HepG2 (cell line): Measurements from ENCODE around the gene GAS5. TPM values are rescaled to one million over a fixed set of nuclear protein-coding genes. Genes with fewer than 3 reads are reported as not detected.
A peak's percentile ranks its signal among the peaks of the same experiment; 100 is the strongest.

Source experiments
- ATAC-seq: fragments of 200-7000 bp; cut with Tn5 transposase; 3 replicates; pipeline ENCODE4 v1.9.1; 2020; ENCODE audit warnings: mild to moderate bottlenecking, moderate library complexity
- Bru-seq: library from RNA; stranded (reverse); fragments of 400-500 nt; gene quantifications from one replicate; lab custom pipeline; 2021; lab: Mats Ljungman, UMichigan
- BruChase-seq, 2 experiments: library from RNA; stranded (reverse); fragments of 400-500 nt; gene quantifications; one replicate each; lab custom pipeline; 2021; lab: Mats Ljungman, UMichigan
- BruUV-seq: library from RNA; stranded (reverse); fragments of 400-500 nt; replicated peaks from 2 replicates; lab custom pipeline; 2021; lab: Mats Ljungman, UMichigan
- CTCF ChIA-PET: fragments of 300-600 bp; formaldehyde crosslinking; extraction: SDS; loops from one replicate; lab custom pipeline; 2021; ENCODE audit warnings: low total read pairs, inconsistent platforms, low intra/inter-chr PET ratio; lab: Yijun Ruan, JAX
- POLR2A ChIA-PET: fragments of 350-600 bp; sonication (Branson Sonifier 250); formaldehyde crosslinking; loops from one replicate; lab custom pipeline; 2020; ENCODE audit warnings: antibody characterized with exemption, inconsistent platforms; lab: Yijun Ruan, JAX
- DNase-seq: peaks from one replicate; pipeline ENCODE4 v3.0.0-alpha.2; 2015; ENCODE audit warnings: low spot score
- FAIRE-seq: peaks from 3 replicates; lab custom pipeline; 2011; peaks lifted over from hg19 to GRCh38; lab: Jason Lieb, UNC
- H2AFZ ChIP-seq: one replicate; pipeline ENCODE4 v1.6.1; 2011; ENCODE audit warnings: low read length, inconsistent platforms
- H3K27ac ChIP-seq: fragments of 300-600 bp; 3 replicates; pipeline ENCODE4 v1.8.0; 2011; ENCODE audit warnings: mixed run types, mild to moderate bottlenecking, mixed read lengths, low read length, inconsistent platforms; ENCODE audit not compliant: insufficient read depth; ENCODE audit errors: extremely low read length
- H3K27me3 ChIP-seq, 2 experiments: fragments of 200-600 bp in 1 of 2; 2 replicates in 1 of 2; 3 replicates in 1 of 2; pipeline versions ENCODE4 v1.6.0 to v1.8.0; 2011; ENCODE audit warnings: low read length in 2 of 2, mild to moderate bottlenecking in 2 of 2, moderate library complexity in 2 of 2, inconsistent platforms in 1 of 2; ENCODE audit not compliant: insufficient read depth in 2 of 2, control insufficient read depth in 1 of 2
- H3K36me3 ChIP-seq, 2 experiments: fragments of 200-600 bp in 1 of 2; replicated peaks in 1 of 2; 2 replicates in 1 of 2; 3 replicates in 1 of 2; pipeline versions ENCODE4 v1.5.1 to v1.8.0; 2011; ENCODE audit warnings: low read length in 2 of 2, inconsistent platforms in 1 of 2; ENCODE audit not compliant: insufficient read depth in 2 of 2, control insufficient read depth in 1 of 2
- H3K4me1 ChIP-seq: 2 replicates; pipeline ENCODE4 v1.5.1; 2012; ENCODE audit warnings: low read length, inconsistent platforms; ENCODE audit not compliant: insufficient read depth
- H3K4me2 ChIP-seq: 2 replicates; pipeline ENCODE4 v1.6.0; 2011; ENCODE audit warnings: low read depth, low read length, inconsistent platforms
- H3K4me3 ChIP-seq, 3 experiments: fragments of 200-600 bp in 1 of 3; sonication (generic), shearing (Covaris generic) in 1 of 3; replicated peaks in 1 of 3; 2 replicates each; pipeline ENCODE4 v1.5.1; 2011 to 2016; ENCODE audit warnings: low read length in 3 of 3, inconsistent platforms in 2 of 3, low read depth in 2 of 3, mild to moderate bottlenecking in 2 of 3, control low read depth in 1 of 3, mixed read lengths in 1 of 3; ENCODE audit not compliant: insufficient read depth in 1 of 3
- H3K79me2 ChIP-seq: one replicate; pipeline ENCODE4 v1.6.1; 2011; ENCODE audit warnings: low read length, inconsistent platforms; ENCODE audit not compliant: insufficient read depth
- H3K9ac ChIP-seq: 2 replicates; pipeline ENCODE4 v1.6.0; 2011; ENCODE audit warnings: mild to moderate bottlenecking, low read depth, low read length, inconsistent platforms; ENCODE audit not compliant: insufficient read depth
- H3K9me3 ChIP-seq: 2 replicates; pipeline ENCODE4 v1.5.1; 2012; ENCODE audit warnings: mild to moderate bottlenecking, low read length
- H4K20me1 ChIP-seq: 2 replicates; pipeline ENCODE4 v1.6.0; 2011; ENCODE audit warnings: inconsistent platforms, mild to moderate bottlenecking, low read length, moderate library complexity; ENCODE audit not compliant: insufficient read depth
- BRF2 ChIP-seq: sonication (generic); formaldehyde crosslinking; IDR thresholded peaks from 2 replicates; pipeline ENCODE4 v1.8.1; 2022; ENCODE audit warnings: mild to moderate bottlenecking, missing genetic modification reagents
- HNRNPK ChIP-seq: fragments of 200-400 bp; formaldehyde crosslinking; IDR thresholded peaks from 2 replicates; pipeline ENCODE4 v1.6.1; 2018; ENCODE audit warnings: low read length, low read depth, moderate library complexity, mild to moderate bottlenecking; ENCODE audit not compliant: poor library complexity, severe bottlenecking
- NFE2L1 ChIP-seq: sonication (generic); formaldehyde crosslinking; IDR thresholded peaks from 2 replicates; pipeline ENCODE4 v1.4.0; 2020; ENCODE audit warnings: missing genetic modification reagents, mild to moderate bottlenecking, borderline replicate concordance
- SALL2 ChIP-seq: sonication (generic); formaldehyde crosslinking; IDR thresholded peaks from 2 replicates; pipeline ENCODE4 v1.8.1; 2023; ENCODE audit warnings: mild to moderate bottlenecking, missing genetic modification reagents, inconsistent platforms
- ZFP36L1 ChIP-seq: sonication (generic); formaldehyde crosslinking; IDR thresholded peaks from 2 replicates; pipeline ENCODE4 v1.8.0; 2022; ENCODE audit warnings: mild to moderate bottlenecking, missing genetic modification reagents, moderate library complexity
- ZNF143 ChIP-seq: sonication (generic); formaldehyde crosslinking; IDR thresholded peaks from 2 replicates; pipeline ENCODE4 v1.4.0; 2020; ENCODE audit warnings: missing genetic modification reagents
- ZNF33B ChIP-seq: sonication (generic); formaldehyde crosslinking; IDR thresholded peaks from 2 replicates; pipeline ENCODE4 v1.5.1; 2020; ENCODE audit warnings: mild to moderate bottlenecking, missing genetic modification reagents
- ZNF556 ChIP-seq: sonication (generic); formaldehyde crosslinking; IDR thresholded peaks from 2 replicates; pipeline ENCODE4 v1.4.0; 2020; ENCODE audit warnings: mild to moderate bottlenecking, missing genetic modification reagents, borderline replicate concordance
- WGBS: methylation state at CpG from one replicate; pipeline ENCODE4 v1.1.6; 2017; ENCODE audit warnings: low lambda C conversion rate; 5-methylcytosine and 5-hydroxymethylcytosine counted together
- in situ Hi-C: cut with HindIII; loops from 2 replicates; pipeline ENCODE4 v1.10.0; 2017; ENCODE audit warnings: low pct_unique_long_range_greater_than_20kb; ENCODE audit not compliant: extremely low pct_ligation_motif_present
- intact Hi-C: fragments of 100-400 bp; cut with micrococcal nuclease; formaldehyde crosslinking; loops from one replicate; pipeline ENCODE4 v1.10.0; 2022; ENCODE audit not compliant: unreplicated experiment
- long read RNA-seq, 2 experiments: library from RNA in 1 of 2; library from polyadenylated mRNA in 1 of 2; stranded (forward) in 1 of 2; unstranded in 1 of 2; transcript quantifications; one replicate each; pipeline ENCODE4 v2.0.0, GENCODE V29; 2019 to 2022
- polyA minus RNA-seq, 3 experiments: library from RNA; depleted of rRNA, polyadenylated mRNA; stranded (reverse); fragments of >200 nt; gene quantifications; 2 replicates each; pipeline ENCODE4 v1.2.3, GENCODE V29; 2011; ENCODE audit warnings: low replicate concordance in 1 of 3
- polyA plus RNA-seq, 8 experiments: library from polyadenylated mRNA; depleted of rRNA in 3 of 8; stranded (reverse) in 7 of 8; unstranded in 1 of 8; fragments of >200 nt; fragmentation: Illumina TruSeq in 4 of 8; extraction: Trizol in 4 of 8; gene quantifications; 2 replicates each; pipeline versions ENCODE4 v1.2.1 to v1.2.3, GENCODE V29; 2011 to 2016; ENCODE audit warnings: low read depth in 4 of 8, missing spikeins in 1 of 8, mixed read lengths in 1 of 8; ENCODE audit not compliant: insufficient read depth in 1 of 8
- total RNA-seq, 5 experiments: library from RNA; depleted of rRNA; stranded (reverse); fragments of >200 nt; fragmentation: Illumina TruSeq; extraction: Trizol; gene quantifications; 2 replicates each; pipeline ENCODE4 v1.2.3, GENCODE V29; 2016; ENCODE audit warnings: low read depth in 1 of 5
- TF ChIP-seq, protein P1 (sequence below): sonication (generic); formaldehyde crosslinking; IDR thresholded peaks from 2 replicates; pipeline ENCODE4 v1.8.0; 2022; ENCODE audit warnings: missing genetic modification reagents, mild to moderate bottlenecking, inconsistent platforms, borderline replicate concordance
- TF ChIP-seq, protein P2 (sequence below): sonication (generic); formaldehyde crosslinking; IDR thresholded peaks from 2 replicates; pipeline ENCODE4 v1.5.0; 2020; ENCODE audit warnings: missing genetic modification reagents, mild to moderate bottlenecking, borderline replicate concordance

Gene GAS5
- 184 and 352 TPM in 2 replicates for total RNA-seq (2016; rRNA removed; fragmentation: Illumina TruSeq; extraction: Trizol)
- total RNA-seq (2016; cell fraction: cytosol; rRNA removed; fragmentation: Illumina TruSeq; extraction: Trizol; ENCODE audit: low read depth), result 468 and 530 TPM in 2 replicates
- 176 and 342 TPM in 2 replicates for total RNA-seq (2016; cell fraction: insoluble cytoplasmic fraction; rRNA removed; fragmentation: Illumina TruSeq; extraction: Trizol)
- 493 and 530 TPM in 2 replicates for total RNA-seq (2016; cell fraction: membrane; rRNA removed; fragmentation: Illumina TruSeq; extraction: Trizol)
- total RNA-seq (2016; cell fraction: nucleus; rRNA removed; fragmentation: Illumina TruSeq; extraction: Trizol), result 518 and 556 TPM in 2 replicates
- 687 and 738 TPM in 2 replicates for polyA plus RNA-seq (2011; rRNA removed)
- 564 and 847 TPM in 2 replicates for polyA plus RNA-seq (2011; cell fraction: cytosol; rRNA removed)
- polyA plus RNA-seq (2011; cell fraction: nucleus; rRNA removed), result 400 and 532 TPM in 2 replicates
- 512 and 724 TPM in 2 replicates for polyA plus RNA-seq (2012)
- polyA plus RNA-seq (2016; cell fraction: cytosol; fragmentation: Illumina TruSeq; extraction: Trizol; ENCODE audit: low read depth), result 421 and 462 TPM in 2 replicates
- polyA plus RNA-seq (2016; cell fraction: insoluble cytoplasmic fraction; fragmentation: Illumina TruSeq; extraction: Trizol; ENCODE audit: low read depth), result 132 and 134 TPM in 2 replicates
- polyA plus RNA-seq (2016; cell fraction: membrane; fragmentation: Illumina TruSeq; extraction: Trizol; ENCODE audit: low read depth), result 376 and 391 TPM in 2 replicates
- 612 and 634 TPM in 2 replicates for polyA plus RNA-seq (2016; cell fraction: nucleus; fragmentation: Illumina TruSeq; extraction: Trizol; ENCODE audit: insufficient read depth, low read depth)
- polyA minus RNA-seq (2011; rRNA and poly(A)+ RNA removed; ENCODE audit: low replicate concordance), result 146 and 679 TPM in 2 replicates
- polyA minus RNA-seq (2011; cell fraction: cytosol; rRNA and poly(A)+ RNA removed), result 112 and 117 TPM in 2 replicates
- 1,094 and 1,103 TPM in 2 replicates for polyA minus RNA-seq (2011; cell fraction: nucleus; rRNA and poly(A)+ RNA removed)
- Bru-seq, nascent RNA, result percentile 100 among the genes with signal in this experiment
- percentile 98 among the genes with signal in this experiment for BruChase-seq, experiment 1, labeled RNA remaining after a 6-hour chase
- BruChase-seq, experiment 2, labeled RNA remaining after a 2-hour chase, result percentile 99 among the genes with signal in this experiment
- long read RNA-seq, experiment 1, transcript GAS5-221 (12 exons, 632 nt), result major isoform, 52 of 114 reads
- long read RNA-seq, experiment 1, partial matches to known transcripts, result 4 of 114 reads
- long read RNA-seq, experiment 1, other reads (novel, unspliced or antisense), result 51 of 114 reads
- long read RNA-seq, experiment 2, transcript GAS5-207 (3 exons, 643 nt), result minor isoform, 5 of 295 reads
- long read RNA-seq, experiment 2, transcript GAS5-218 (11 exons, 565 nt), result minor isoform, 12 of 295 reads
- long read RNA-seq, experiment 2, transcript GAS5-221 (12 exons, 632 nt), result major isoform, 75 of 295 reads
- long read RNA-seq, experiment 2, partial matches to known transcripts, result 69 of 295 reads
- long read RNA-seq, experiment 2, other reads (novel, unspliced or antisense), result 132 of 295 reads

DNA sequence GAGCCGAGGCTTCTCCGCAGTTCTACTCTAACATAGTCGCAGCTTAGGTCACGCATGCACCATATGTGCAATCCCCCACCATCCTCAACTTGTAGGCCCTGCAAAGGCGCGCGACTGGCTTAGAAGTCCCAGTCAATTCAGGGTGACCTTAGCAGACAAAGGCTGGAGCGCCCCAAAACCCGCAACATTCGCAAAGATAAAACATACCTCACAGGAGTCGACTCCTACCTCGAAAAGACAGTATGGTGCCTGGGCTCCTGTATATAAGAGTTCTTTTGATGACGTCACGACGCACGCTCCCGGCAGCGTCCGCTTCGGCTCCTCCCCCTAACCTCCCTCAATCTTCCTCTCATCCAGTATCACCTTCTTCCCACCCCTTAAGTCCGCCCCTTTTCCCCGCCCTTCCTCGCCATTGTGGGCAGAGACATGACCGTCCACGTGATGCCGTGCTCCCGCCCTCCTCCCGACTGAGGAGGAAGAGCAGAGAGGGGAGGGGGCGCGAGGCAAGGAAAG is at the start of gene GAS5:
TSS of gene GAS5 (minus strand) at position 237 of the 513 bp plus-strand sequence.
- H2AFZ ChIP-seq, result peak within 1 kb of the TSS; percentile 58
- no TSS peak for BruUV-seq
- H3K79me2 ChIP-seq, result peaks cover 28% of the 10 kb centered on the region
- FAIRE-seq, result peak; percentile 88
- in situ Hi-C loops, result loop anchor here (10.0 kb wide), 1 partner anchor 207 kb away; no protein-coding TSS in a partner anchor
- peaks cover 38% of the 10 kb centered on the region for H4K20me1 ChIP-seq
- ATAC-seq, result peak; percentile 87
- under 1% methylated on average over 24 of the region's 30 CpGs for WGBS
- peaks cover 45% of the 10 kb centered on the region for H3K4me1 ChIP-seq
- H3K4me2 ChIP-seq, result peak within 1 kb of the TSS; percentile 88
- peak within 1 kb of the TSS; percentile 91 for H3K27ac ChIP-seq
- H3K9ac ChIP-seq, result peak within 1 kb of the TSS; percentile 95
- POLR2A ChIA-PET, result interaction anchor here (0.6 to 3.9 kb wide), 37 partner anchors 8 to 1155 kb away, joined by 3 to 47 read pairs (median 4); partner anchors contain the start of genes CACYBP, CENPL, DARS2 and KLHL20
- peak within 1 kb of the TSS; percentile 58 to 98 (median 94) for H3K4me3 ChIP-seq
- DNase-seq, result peak; percentile 99
- no peaks in the 10 kb centered on the region for H3K9me3 ChIP-seq
- H3K27me3 ChIP-seq, result no peaks in the 10 kb centered on the region; a peak in 1 of 5 replicates
- H3K36me3 ChIP-seq, result peaks cover 4 to 52% of the 10 kb centered on the region in 2 experiments
- CTCF ChIA-PET, result no interaction called here
- intact Hi-C loops, result loop anchor here (2.0 to 5.0 kb wide), 2 partner anchors 59 to 155 kb away; partner anchors contain the start of gene RC3H1
- no peak for TF ChIP-seq BRF2 (CRISPR knock-in tag)
- TF ChIP-seq HNRNPK, result no peak
- TF ChIP-seq, protein P1, sequence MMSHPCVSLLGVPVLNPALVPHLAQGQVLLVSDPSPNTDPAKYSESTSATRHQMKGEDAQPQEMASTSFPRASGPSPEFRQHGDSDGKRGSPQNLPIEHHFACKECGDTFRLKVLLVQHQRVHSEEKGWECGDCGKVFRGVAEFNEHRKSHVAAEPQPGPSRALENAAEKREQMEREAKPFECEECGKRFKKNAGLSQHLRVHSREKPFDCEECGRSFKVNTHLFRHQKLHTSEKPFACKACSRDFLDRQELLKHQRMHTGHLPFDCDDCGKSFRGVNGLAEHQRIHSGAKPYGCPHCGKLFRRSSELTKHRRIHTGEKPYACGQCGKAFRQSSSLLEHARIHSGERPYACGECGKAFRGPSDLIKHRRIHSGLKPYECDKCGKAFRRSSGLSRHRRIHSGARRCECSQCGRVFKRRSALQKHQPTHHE (CRISPR knock-in tag), result no peak
- TF ChIP-seq, protein P2, sequence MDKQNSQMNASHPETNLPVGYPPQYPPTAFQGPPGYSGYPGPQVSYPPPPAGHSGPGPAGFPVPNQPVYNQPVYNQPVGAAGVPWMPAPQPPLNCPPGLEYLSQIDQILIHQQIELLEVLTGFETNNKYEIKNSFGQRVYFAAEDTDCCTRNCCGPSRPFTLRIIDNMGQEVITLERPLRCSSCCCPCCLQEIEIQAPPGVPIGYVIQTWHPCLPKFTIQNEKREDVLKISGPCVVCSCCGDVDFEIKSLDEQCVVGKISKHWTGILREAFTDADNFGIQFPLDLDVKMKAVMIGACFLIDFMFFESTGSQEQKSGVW (CRISPR knock-in tag), result no peak
- TF ChIP-seq SALL2 (CRISPR knock-in tag), result peak; percentile 49; the same call in 1 of the 2 replicates
- TF ChIP-seq NFE2L1, result no peak
- 0 out of 2 replicates have a peak, but pooled peaks have one; percentile 14 for TF ChIP-seq ZNF556 (CRISPR knock-in tag)
- peak; percentile 71 for TF ChIP-seq ZNF143
- TF ChIP-seq ZFP36L1 (CRISPR knock-in tag), result peak; percentile 37; the same call in 1 of the 2 replicates
- TF ChIP-seq ZNF33B (CRISPR knock-in tag), result no peak
